A549 (cell line): Measurements from ENCODE around the gene FOXE1.

Experiments used
- ESRRA ChIP-seq: fragments of 150-350 bp; IDR thresholded peaks from 2 replicates; pipeline ENCODE4 v1.6.1; 2014; ENCODE audit warnings: mild to moderate bottlenecking, low read length, borderline replicate concordance
- RAD21 ChIP-seq, 2 experiments: fragments of >200 bp in 1 of 2; sonication (Bioruptor Twin) in 1 of 2; formaldehyde crosslinking in 1 of 2; IDR thresholded peaks in 1 of 2; conservative IDR thresholded peaks in 1 of 2; 2 replicates in 1 of 2; 3 replicates in 1 of 2; pipeline ENCODE4 v1.6.1; 2012 to 2018; ENCODE audit warnings: inconsistent platforms in 1 of 2
- TF ChIP-seq, protein P1 (sequence below): IDR thresholded peaks from 2 replicates; pipeline ENCODE4 v1.6.1; 2012
- TF ChIP-seq, protein P2 (sequence below): fragments of 200-600 bp; sonication (generic); IDR thresholded peaks from 2 replicates; pipeline ENCODE4 v1.6.1; 2016; ENCODE audit warnings: antibody characterized with exemption, mild to moderate bottlenecking, moderate library complexity

DNA sequence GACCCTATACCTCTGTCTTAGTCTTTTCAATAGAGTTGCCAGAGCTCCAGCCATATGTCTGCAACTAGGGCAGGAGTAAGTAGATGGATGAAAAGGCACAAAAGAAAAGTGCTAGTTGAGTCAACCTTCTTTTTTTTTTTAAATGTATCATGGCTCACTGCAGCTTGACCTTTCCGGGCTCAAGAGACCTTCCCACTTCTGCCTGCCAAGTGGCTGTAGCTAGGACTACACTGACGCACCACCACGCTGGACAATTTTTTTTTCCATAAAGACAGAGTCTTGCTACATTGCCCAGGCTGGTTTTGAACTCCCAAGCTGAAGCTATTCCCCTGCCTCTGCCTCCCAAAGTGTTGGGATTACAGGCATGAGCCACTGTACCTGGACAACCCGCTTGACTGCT, 27.3 kb downstream of the FOXE1 start:
- TF ChIP-seq RAD21 (conservative IDR thresholded peaks at IDR 0.05 in 1 of 2, IDR thresholded peaks at IDR 0.05 in 1 of 2) (no peak), ESRRA (no peak)
- TF ChIP-seq, protein P1, sequence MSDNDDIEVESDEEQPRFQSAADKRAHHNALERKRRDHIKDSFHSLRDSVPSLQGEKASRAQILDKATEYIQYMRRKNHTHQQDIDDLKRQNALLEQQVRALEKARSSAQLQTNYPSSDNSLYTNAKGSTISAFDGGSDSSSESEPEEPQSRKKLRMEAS, result no peak
- TF ChIP-seq, protein P2, sequence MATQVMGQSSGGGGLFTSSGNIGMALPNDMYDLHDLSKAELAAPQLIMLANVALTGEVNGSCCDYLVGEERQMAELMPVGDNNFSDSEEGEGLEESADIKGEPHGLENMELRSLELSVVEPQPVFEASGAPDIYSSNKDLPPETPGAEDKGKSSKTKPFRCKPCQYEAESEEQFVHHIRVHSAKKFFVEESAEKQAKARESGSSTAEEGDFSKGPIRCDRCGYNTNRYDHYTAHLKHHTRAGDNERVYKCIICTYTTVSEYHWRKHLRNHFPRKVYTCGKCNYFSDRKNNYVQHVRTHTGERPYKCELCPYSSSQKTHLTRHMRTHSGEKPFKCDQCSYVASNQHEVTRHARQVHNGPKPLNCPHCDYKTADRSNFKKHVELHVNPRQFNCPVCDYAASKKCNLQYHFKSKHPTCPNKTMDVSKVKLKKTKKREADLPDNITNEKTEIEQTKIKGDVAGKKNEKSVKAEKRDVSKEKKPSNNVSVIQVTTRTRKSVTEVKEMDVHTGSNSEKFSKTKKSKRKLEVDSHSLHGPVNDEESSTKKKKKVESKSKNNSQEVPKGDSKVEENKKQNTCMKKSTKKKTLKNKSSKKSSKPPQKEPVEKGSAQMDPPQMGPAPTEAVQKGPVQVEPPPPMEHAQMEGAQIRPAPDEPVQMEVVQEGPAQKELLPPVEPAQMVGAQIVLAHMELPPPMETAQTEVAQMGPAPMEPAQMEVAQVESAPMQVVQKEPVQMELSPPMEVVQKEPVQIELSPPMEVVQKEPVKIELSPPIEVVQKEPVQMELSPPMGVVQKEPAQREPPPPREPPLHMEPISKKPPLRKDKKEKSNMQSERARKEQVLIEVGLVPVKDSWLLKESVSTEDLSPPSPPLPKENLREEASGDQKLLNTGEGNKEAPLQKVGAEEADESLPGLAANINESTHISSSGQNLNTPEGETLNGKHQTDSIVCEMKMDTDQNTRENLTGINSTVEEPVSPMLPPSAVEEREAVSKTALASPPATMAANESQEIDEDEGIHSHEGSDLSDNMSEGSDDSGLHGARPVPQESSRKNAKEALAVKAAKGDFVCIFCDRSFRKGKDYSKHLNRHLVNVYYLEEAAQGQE, result no peak
